Kidney (tissue), 14 donors: ENCODE data around the gene PDE6B. TPM values are rescaled to one million over a fixed set of nuclear protein-coding genes. Genes with fewer than 3 reads are reported as not detected.
A peak's percentile ranks its signal among the peaks of the same experiment; 100 is the strongest.

ENCODE experiments used
- DNase-seq, 5 donors: peaks; one replicate each; pipeline ENCODE4 v3.0.0-alpha.2; 2013 to 2020
- FAIRE-seq: peaks from 2 replicates; lab custom pipeline; 2012; peaks lifted over from hg19 to GRCh38; lab: Jason Lieb, UNC
- H3K27ac ChIP-seq, 2 donors: one replicate each; pipeline ENCODE4 v1.7.0; 2013; ENCODE audit warnings: low read depth in 2 of 2, low read length in 2 of 2, inconsistent platforms in 1 of 2
- H3K27me3 ChIP-seq: one replicate; pipeline ENCODE4 v1.7.1; 2013; ENCODE audit warnings: low read length, inconsistent platforms; ENCODE audit not compliant: control insufficient read depth, insufficient read depth
- H3K36me3 ChIP-seq, 3 donors: one replicate each; pipeline versions ENCODE4 v1.7.0 to v1.7.1; 2013; ENCODE audit warnings: low read length in 3 of 3, control low read depth in 1 of 3, inconsistent platforms in 1 of 3; ENCODE audit not compliant: insufficient read depth in 3 of 3, control insufficient read depth in 2 of 3
- H3K4me1 ChIP-seq, 3 donors: one replicate each; pipeline versions ENCODE4 v1.7.0 to v1.7.1; 2013; ENCODE audit warnings: low read length in 3 of 3, inconsistent platforms in 1 of 3, low read depth in 1 of 3; ENCODE audit not compliant: control insufficient read depth in 2 of 3, insufficient read depth in 2 of 3
- H3K4me3 ChIP-seq, 3 donors: one replicate each; pipeline versions ENCODE4 v1.7.0 to v1.8.1; 2013; ENCODE audit warnings: low read length in 3 of 3, control low read depth in 1 of 3, inconsistent platforms in 1 of 3
- H3K9ac ChIP-seq, 3 donors: one replicate each; pipeline versions ENCODE4 v1.7.0 to v1.7.1; 2013; ENCODE audit warnings: low read length in 3 of 3, control low read depth in 1 of 3, inconsistent platforms in 1 of 3
- H3K9me3 ChIP-seq, 3 donors: one replicate each; pipeline versions ENCODE4 v1.7.0 to v1.7.1; 2013; ENCODE audit warnings: low read length in 3 of 3, control low read depth in 1 of 3, inconsistent platforms in 1 of 3; ENCODE audit not compliant: control insufficient read depth in 2 of 3, insufficient read depth in 1 of 3
- CTCF ChIP-seq: IDR thresholded peaks from 3 replicates; pipeline ENCODE4 v1.5.1; 2012; ENCODE audit warnings: mild to moderate bottlenecking, moderate library complexity, borderline replicate concordance; ENCODE audit not compliant: insufficient read depth; ENCODE audit errors: extremely low read depth
- intact Hi-C: fragments of 100-400 bp; cut with DNase I; formaldehyde crosslinking; loops from one replicate; pipeline ENCODE4 v1.11.1; 2022
- polyA plus RNA-seq: library from polyadenylated mRNA; stranded (reverse); fragments of 350-450 nt; fragmentation: Illumina TruSeq; extraction: RNeasy Lipid Tissue Mini Kit (QIAGEN cat#74804); gene quantifications from one replicate; pipeline ENCODE4 v1.2.3, GENCODE V29; 2014; ENCODE audit warnings: low read depth, low replicate concordance; ENCODE audit not compliant: insufficient read depth
- total RNA-seq: library from RNA; stranded (reverse); fragmentation: NEBNext Ultra II Directional; extraction: Animal tissue kit (Norgen Biotek cat#: 25700); gene quantifications from one replicate; pipeline ENCODE4 v1.2.1, GENCODE V29; 2021
- donor health status: control.
- donor health status: control.
- donor health status: control.
- donor health status: control.
- donor health status: control.
- donor health status: DM: yes; HTN: yes; CAD: no.
- donor health status: Normal renal cell carcinoma (clear cell type).

PDE6B gene
- total and polyA plus RNA-seq, 2 donors from 2014 or later, result 10.7 to 10.8 TPM

GRCh38 chr4:677431-678293 is 52.3 kb downstream of the PDE6B start:
- no peaks in the 10 kb centered on the region for H3K27me3 ChIP-seq
- intact Hi-C loops, result no loop called here
- no peaks in the 10 kb centered on the region for H3K36me3 ChIP-seq
- TF ChIP-seq CTCF, result no peak
- no peak overlapping the region for H3K27ac ChIP-seq
- FAIRE-seq, result no peak
- peaks cover 0 to 21% (median 0%) of the 10 kb centered on the region in 3 donors for H3K4me1 ChIP-seq
- peak in 1 of 5 donors; percentile 73 for DNase-seq
- H3K9me3 ChIP-seq, result no peaks in the 10 kb centered on the region
- no peak overlapping the region for H3K4me3 ChIP-seq
- no peak overlapping the region for H3K9ac ChIP-seq

DNA sequence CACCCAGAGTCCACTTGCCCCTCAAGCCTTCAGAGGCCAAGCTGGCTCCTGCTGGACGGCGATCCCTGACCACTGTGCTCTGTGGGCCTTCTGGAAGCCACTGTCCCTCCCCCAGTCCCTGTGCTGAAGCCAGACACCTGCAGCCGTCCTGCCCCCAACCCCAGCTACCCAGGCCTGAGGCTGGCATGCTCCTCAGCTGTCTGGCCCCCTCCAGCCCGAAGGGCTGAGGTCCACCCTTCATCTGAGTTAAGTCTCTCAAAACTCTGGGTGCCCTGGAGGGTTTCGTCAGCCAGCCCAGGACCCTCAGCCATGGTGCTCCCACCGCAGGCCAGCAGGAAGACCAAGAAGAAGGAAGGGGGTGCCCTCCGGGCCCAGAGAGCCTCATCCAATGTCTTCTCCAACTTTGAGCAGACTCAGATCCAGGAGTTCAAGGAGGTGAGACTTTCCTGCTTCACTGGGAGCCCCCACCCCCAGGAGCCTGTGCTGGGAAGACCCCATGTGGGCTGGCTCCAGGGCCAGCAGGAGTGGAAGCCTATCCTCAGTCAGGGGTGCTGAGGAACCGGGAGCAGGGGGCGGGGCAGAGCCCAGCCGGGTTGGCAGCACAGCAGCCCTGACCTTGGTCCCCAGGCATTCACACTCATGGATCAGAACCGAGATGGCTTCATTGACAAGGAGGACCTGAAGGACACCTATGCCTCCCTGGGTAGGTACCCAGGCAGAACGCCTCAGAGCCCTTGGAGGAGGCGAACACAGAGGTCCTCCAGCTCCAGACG is 53.1 kb downstream of the PDE6B start:
- Histone ChIP-seq H3K9ac (no peak overlapping the region), H3K4me1 (peaks cover 0 to 14% (median 0%) of the 10 kb centered on the region in 3 donors), H3K27ac (no peak overlapping the region), H3K9me3 (no peaks in the 10 kb centered on the region), H3K27me3 (no peaks in the 10 kb centered on the region), H3K4me3 (no peak overlapping the region), H3K36me3 (no peaks in the 10 kb centered on the region)
- TF ChIP-seq CTCF, result no peak
- intact Hi-C loops, result no loop called here
- FAIRE-seq, result no peak
- DNase-seq, result peak in 1 of 5 donors; percentile 75

- DNase-seq (peak in 1 of 5 donors; percentile 79), FAIRE-seq (no peak)
- Histone ChIP-seq H3K9ac (no peak overlapping the region), H3K27me3 (no peaks in the 10 kb centered on the region), H3K36me3 (no peaks in the 10 kb centered on the region), H3K27ac (no peak overlapping the region), H3K9me3 (no peaks in the 10 kb centered on the region), H3K4me3 (no peak overlapping the region), H3K4me1 (peaks cover 0 to 12% (median 0%) of the 10 kb centered on the region in 3 donors)
- TF ChIP-seq CTCF, result no peak
- intact Hi-C loops, result no loop called here
Observed at GRCh38 chr4:679104-679481, 53.7 kb downstream of the PDE6B start.
